Ishikawa (cell line): ENCODE data around the gene MRS2.

Experiments used
- CREB1 ChIP-seq: IDR thresholded peaks from 2 replicates; pipeline ENCODE4 v1.6.1; 2012; ENCODE audit warnings: low read depth
- EGR1 ChIP-seq: IDR thresholded peaks from 2 replicates; pipeline ENCODE4 v1.6.1; 2012
- EP300 ChIP-seq: IDR thresholded peaks from 2 replicates; pipeline ENCODE4 v1.6.1; 2012; ENCODE audit warnings: borderline replicate concordance
- MAX ChIP-seq: IDR thresholded peaks from 2 replicates; pipeline ENCODE4 v1.6.1; 2012
- NFIC ChIP-seq: IDR thresholded peaks from 2 replicates; pipeline ENCODE4 v1.6.1; 2012
- RAD21 ChIP-seq: IDR thresholded peaks from 2 replicates; pipeline ENCODE4 v1.6.1; 2012; ENCODE audit warnings: low read depth
- REST ChIP-seq: IDR thresholded peaks from 2 replicates; pipeline ENCODE4 v1.6.1; 2012; ENCODE audit warnings: low read depth, mild to moderate bottlenecking
- TAF1 ChIP-seq: IDR thresholded peaks from 2 replicates; pipeline ENCODE4 v1.6.1; 2012; ENCODE audit warnings: low read depth, mild to moderate bottlenecking
- YY1 ChIP-seq: IDR thresholded peaks from 2 replicates; pipeline ENCODE4 v1.6.1; 2012; ENCODE audit warnings: low read depth
- ZBTB7A ChIP-seq: IDR thresholded peaks from 2 replicates; pipeline ENCODE4 v1.6.1; 2012; ENCODE audit warnings: low read depth

GRCh38 chr6:24445704-24446103 is 43.0 kb downstream of the MRS2 start:
- no peak for TF ChIP-seq EP300
- no peak for TF ChIP-seq REST
- TF ChIP-seq EGR1, result no peak
- no peak for TF ChIP-seq RAD21
- no peak for TF ChIP-seq TAF1
- TF ChIP-seq ZBTB7A, result no peak
- TF ChIP-seq YY1, result no peak
- no peak for TF ChIP-seq NFIC
- no peak for TF ChIP-seq MAX
- TF ChIP-seq CREB1, result no peak
